NOMO-1 treated with dmso at 0.1 percent for 144 hours (cell line): ENCODE results near the gene LRRC75A.

Experiments
- DNase-seq: peaks from one replicate; lab custom pipeline; 2025; ENCODE audit not compliant: unreplicated experiment; lab: John Stamatoyannopoulos, UW

Gene LRRC75A

GRCh38 chr17:16494059-16494458, 2.1 kb upstream of the LRRC75A start:
- DNase-seq: no peak

GRCh38 chr17:16493531-16494046, 1.6 kb upstream of the LRRC75A start:
- no peak for DNase-seq

- no peak for DNase-seq
These were observed 879 bp upstream of the LRRC75A start for GRCh38 chr17:16492613-16493530.

GRCh38 chr17:16491131-16491702, 776 bp downstream of the LRRC75A start:
- no peak for DNase-seq

- DNase-seq: no peak
These were observed 2.6 kb downstream of the LRRC75A start for GRCh38 chr17:16489431-16489830.

- no peak for DNase-seq
These were observed 3.0 kb downstream of the LRRC75A start for GRCh38 chr17:16488968-16489337.

- no peak for DNase-seq
These were observed 3.6 kb downstream of the LRRC75A start for GRCh38 chr17:16488186-16488967.

- DNase-seq: no peak
These were observed 5.4 kb downstream of the LRRC75A start for GRCh38 chr17:16486373-16487250.

GRCh38 chr17:16484445-16485175, 7.4 kb downstream of the LRRC75A start:
- DNase-seq: no peak

GRCh38 chr17:16483021-16483645, 8.9 kb downstream of the LRRC75A start:
- no peak for DNase-seq

GRCh38 chr17:16482253-16482652, 9.7 kb downstream of the LRRC75A start:
- no peak for DNase-seq

GRCh38 chr17:16480995-16481394, 11.0 kb downstream of the LRRC75A start:
- DNase-seq: no peak

GRCh38 chr17:16479264-16479663, 12.7 kb downstream of the LRRC75A start:
- DNase-seq: no peak

GRCh38 chr17:16478649-16479048, 13.3 kb downstream of the LRRC75A start:
- no peak for DNase-seq

- no peak for DNase-seq
These were observed 14.3 kb downstream of the LRRC75A start for GRCh38 chr17:16477666-16478065.

GRCh38 chr17:16477255-16477654, 14.7 kb downstream of the LRRC75A start:
- DNase-seq: no peak

- DNase-seq: no peak
These were observed 16.8 kb downstream of the LRRC75A start for GRCh38 chr17:16475179-16475704.

- DNase-seq: no peak
These were observed 17.8 kb downstream of the LRRC75A start for GRCh38 chr17:16474012-16474725.
